Ovary (tissue), 9 donors: ENCODE measurements around the gene CD200R1. TPM values are rescaled to one million over a fixed set of nuclear protein-coding genes. Genes with fewer than 3 reads are reported as not detected.

Experiments used
- DNase-seq, 5 donors: peaks; one replicate each; pipeline ENCODE4 v3.0.0-alpha.2; 2019 to 2020
- H3K27ac ChIP-seq, 2 donors: fragments of 200-600 bp; one replicate each; pipeline versions ENCODE4 v1.5.1 to v1.8.0; 2019 to 2022
- H3K27me3 ChIP-seq: fragments of 200-600 bp; one replicate; pipeline ENCODE4 v1.8.0; 2022
- H3K36me3 ChIP-seq: fragments of 200-600 bp; sonication (generic); one replicate; pipeline ENCODE4 v1.5.1; 2019
- H3K4me1 ChIP-seq: one replicate; pipeline ENCODE4 v1.8.1; 2013; ENCODE audit warnings: mild to moderate bottlenecking, moderate library complexity; ENCODE audit not compliant: insufficient read depth
- H3K4me3 ChIP-seq: fragments of 200-600 bp; sonication (generic); one replicate; pipeline ENCODE4 v1.5.1; 2017
- H3K9me3 ChIP-seq, 2 donors: fragments of 200-600 bp in 1 of 2; sonication (generic) in 1 of 2; one replicate each; pipeline versions ENCODE4 v1.5.1 to v1.8.1; 2013 to 2019; ENCODE audit warnings: mild to moderate bottlenecking in 1 of 2, moderate library complexity in 1 of 2
- EP300 ChIP-seq: sonication (generic); formaldehyde crosslinking; IDR thresholded peaks from one replicate; pipeline ENCODE4 v1.6.1; 2017; ENCODE audit warnings: antibody characterized with exemption
- POLR2A ChIP-seq: fragments of 450-650 bp; IDR thresholded peaks from one replicate; pipeline ENCODE4 v1.6.1; 2017; ENCODE audit warnings: antibody characterized with exemption, mild to moderate bottlenecking, moderate library complexity
- WGBS, 3 donors: extraction: QIAGEN DNeasy Blood & Tissue Kit in 1 of 3; methylation state at CpG; one replicate each; pipeline versions ENCODE4 v1.1.5 to v1.1.7; 2013 to 2017; 5-methylcytosine and 5-hydroxymethylcytosine counted together
- intact Hi-C, 4 donors: fragments of 100-400 bp; cut with DNase I; formaldehyde crosslinking; loops; one replicate each; pipeline versions ENCODE4 v1.11.0 to v1.15.1; 2022 to 2023
- polyA plus RNA-seq, 2 donors: library from polyadenylated mRNA; stranded (reverse); fragments of 200-250 nt in 1 of 2; fragments of 350-450 nt in 1 of 2; fragmentation: Illumina TruSeq in 1 of 2; extraction: RNeasy Lipid Tissue Mini Kit (QIAGEN cat#74804) in 1 of 2; gene quantifications; one replicate each; pipeline ENCODE4 v1.2.3, GENCODE V29; 2013 to 2014
- total RNA-seq, 7 donors: library from RNA; depleted of rRNA in 2 of 7; stranded (reverse); fragments of >200 nt in 2 of 7; fragmentation: NEBNext Ultra II Directional in 3 of 7; extraction: Animal tissue kit (Norgen Biotek cat#: 25700) in 3 of 7; gene quantifications; one replicate each; pipeline versions ENCODE4 v1.1.0 to v1.2.4, GENCODE V29; 2016 to 2023
- TF ChIP-seq, protein P1 (sequence below), 3 donors: fragments of 450-650 bp in 2 of 3; fragments of 200-600 bp in 1 of 3; IDR thresholded peaks; one replicate each; pipeline versions ENCODE4 v1.5.1 to v1.8.0; 2016 to 2022; ENCODE audit warnings: antibody characterized with exemption in 3 of 3, mild to moderate bottlenecking in 1 of 3
- donor health status: DM: no; HTN: no; CAD: no; lungs with moderate emphysema.
- donor health status: DM: no; HTN: no; CAD: no.
- donor health status: Bipolar disorder and iron deficiency.
- donor health status: DM: yes; HTN: yes; CAD: no.
- donor health status: DM: no; HTN: no; CAD: no.
- donor health status: DM: yes; HTN: yes; CAD: no.

Gene CD200R1
- total and polyA plus RNA-seq, 9 donors: 0.11 to 2.8 (median 0.28) TPM

DNA sequence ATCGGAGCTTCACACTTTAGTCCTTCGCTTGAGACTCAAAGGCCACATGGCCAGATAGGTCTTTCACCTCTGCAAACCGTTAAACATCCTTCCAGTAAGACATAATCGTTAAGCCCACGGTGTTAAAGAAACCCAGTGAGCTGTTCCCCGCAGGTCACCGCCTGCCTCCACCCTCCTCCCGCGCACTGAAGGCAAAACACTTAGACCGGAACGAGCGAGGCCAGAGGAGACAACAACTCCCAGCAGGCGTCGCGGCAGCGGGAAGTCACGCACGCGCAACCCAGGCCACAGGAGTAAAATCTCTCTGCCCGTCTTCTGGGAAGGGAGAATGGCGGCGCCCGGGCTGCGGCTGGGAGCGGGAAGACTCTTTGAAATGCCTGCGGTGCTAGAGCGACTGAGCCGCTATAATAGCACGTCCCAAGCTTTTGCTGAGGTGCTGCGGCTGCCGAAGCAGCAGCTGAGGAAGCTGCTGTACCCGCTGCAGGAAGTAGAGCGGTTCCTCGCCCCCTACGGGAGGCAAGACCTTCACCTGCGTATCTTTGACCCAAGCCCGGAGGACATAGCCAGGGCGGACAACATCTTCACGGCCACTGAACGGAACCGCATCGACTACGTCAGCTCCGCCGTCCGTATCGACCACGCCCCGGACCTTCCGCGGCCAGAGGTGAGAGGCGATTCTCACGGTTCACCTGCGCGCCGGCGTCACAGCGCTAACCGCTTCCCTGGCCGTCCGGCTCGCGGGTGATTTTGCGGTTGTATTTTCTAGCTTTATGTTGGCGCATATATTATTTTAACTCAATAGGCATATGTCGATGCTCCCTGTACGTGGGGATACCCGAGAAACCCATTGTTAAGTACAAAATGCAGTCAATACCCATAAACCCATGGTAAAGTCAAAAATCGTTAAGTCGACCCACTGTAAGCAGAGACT lies 16.0 kb upstream of the CD200R1 start, which contains the start of gene GTPBP8:
GTPBP8 (plus strand) TSS at position 313 of the 931 bp plus-strand sequence; CDS start at position 329, 16 bp downstream.
- Histone ChIP-seq H3K36me3 (no peaks in the 10 kb centered on the region), H3K4me3 (peak within 1 kb of the TSS; percentile 91), H3K27ac (peak within 1 kb of the TSS; percentile 65 to 86), H3K4me1 (no peaks in the 10 kb centered on the region), H3K27me3 (no peaks in the 10 kb centered on the region), H3K9me3 (no peaks in the 10 kb centered on the region)
- 1% methylated on average over 65 to 70 of the region's 70 CpGs for WGBS, 3 donors
- DNase-seq: peak; percentile 87 to 93 (median 89)
- TF ChIP-seq, protein P1, sequence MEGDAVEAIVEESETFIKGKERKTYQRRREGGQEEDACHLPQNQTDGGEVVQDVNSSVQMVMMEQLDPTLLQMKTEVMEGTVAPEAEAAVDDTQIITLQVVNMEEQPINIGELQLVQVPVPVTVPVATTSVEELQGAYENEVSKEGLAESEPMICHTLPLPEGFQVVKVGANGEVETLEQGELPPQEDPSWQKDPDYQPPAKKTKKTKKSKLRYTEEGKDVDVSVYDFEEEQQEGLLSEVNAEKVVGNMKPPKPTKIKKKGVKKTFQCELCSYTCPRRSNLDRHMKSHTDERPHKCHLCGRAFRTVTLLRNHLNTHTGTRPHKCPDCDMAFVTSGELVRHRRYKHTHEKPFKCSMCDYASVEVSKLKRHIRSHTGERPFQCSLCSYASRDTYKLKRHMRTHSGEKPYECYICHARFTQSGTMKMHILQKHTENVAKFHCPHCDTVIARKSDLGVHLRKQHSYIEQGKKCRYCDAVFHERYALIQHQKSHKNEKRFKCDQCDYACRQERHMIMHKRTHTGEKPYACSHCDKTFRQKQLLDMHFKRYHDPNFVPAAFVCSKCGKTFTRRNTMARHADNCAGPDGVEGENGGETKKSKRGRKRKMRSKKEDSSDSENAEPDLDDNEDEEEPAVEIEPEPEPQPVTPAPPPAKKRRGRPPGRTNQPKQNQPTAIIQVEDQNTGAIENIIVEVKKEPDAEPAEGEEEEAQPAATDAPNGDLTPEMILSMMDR (IDR thresholded peaks at IDR 0.05): peak in 1 of 3 donors; percentile 27
- peak; percentile 84 for TF ChIP-seq POLR2A
- peak; percentile 27 for TF ChIP-seq EP300
- intact Hi-C loops: no loop called here

DNA sequence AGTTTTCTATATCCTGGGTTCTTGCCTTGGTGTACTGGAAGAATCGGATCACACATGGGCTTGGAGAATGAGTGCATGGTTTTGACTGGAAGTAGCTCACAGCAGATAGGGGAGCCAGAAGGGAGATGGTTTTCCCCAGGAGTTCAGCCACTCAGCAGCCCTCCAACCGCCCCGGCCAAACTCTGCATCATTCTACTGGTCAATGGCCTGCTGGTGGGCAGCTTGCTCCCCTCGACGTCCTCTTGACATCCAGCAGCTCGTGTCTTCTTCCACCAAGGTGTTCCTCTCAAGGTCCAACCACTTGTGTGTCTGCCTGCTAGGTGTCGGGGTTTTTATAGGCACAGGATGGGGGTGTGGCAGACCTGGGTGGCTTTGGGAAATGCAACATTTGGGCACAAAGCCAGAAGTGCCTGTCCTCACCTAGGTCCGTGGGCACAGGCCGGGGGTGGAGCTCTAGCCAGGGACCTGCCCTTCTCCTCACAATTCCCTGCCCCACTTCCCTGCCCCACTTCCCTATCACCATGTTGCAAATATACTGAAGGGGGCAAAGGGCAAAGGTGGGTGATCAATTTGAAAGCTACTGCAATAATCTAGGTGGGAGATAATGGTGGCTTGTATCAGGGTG lies 12.9 kb upstream of the CD200R1 start:
- intact Hi-C loops: loop anchor here in 2 of 4 donors (10.0 kb wide), 2 partner anchors 343 to 403 kb away; partner anchors contain the start of gene CCDC80 (in 1 of the 2)
- Histone ChIP-seq H3K9me3 (no peaks in the 10 kb centered on the region), H3K27me3 (no peaks in the 10 kb centered on the region), H3K4me1 (no peaks in the 10 kb centered on the region), H3K36me3 (no peaks in the 10 kb centered on the region), H3K4me3 (no peak overlapping the region), H3K27ac (no peak overlapping the region)
- no peak for DNase-seq
- TF ChIP-seq EP300 (no peak), POLR2A (no peak)
- TF ChIP-seq, protein P1 (IDR thresholded peaks at IDR 0.05): no peak
- WGBS, 3 donors: 85 to 90% (median 89%) methylated on average over 9 of the region's 9 CpGs

DNA sequence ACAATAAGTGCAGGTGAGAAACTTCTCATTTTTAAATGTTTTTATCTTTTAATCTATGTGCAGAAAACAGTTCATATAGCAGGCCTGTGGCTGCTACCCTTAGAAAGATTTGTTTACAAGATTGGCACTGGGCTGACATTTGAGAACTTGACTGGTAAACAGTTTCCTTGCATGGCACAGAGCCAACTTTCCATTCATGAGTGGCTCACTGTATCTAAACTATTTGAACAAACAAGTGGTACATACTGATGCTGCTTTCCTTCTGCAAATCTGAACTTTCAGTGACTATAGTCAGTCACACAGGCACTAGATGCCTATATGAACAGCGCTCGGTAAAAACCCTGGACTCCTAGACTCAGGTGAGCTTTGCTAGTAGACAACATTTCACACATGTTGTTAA lies 9.6 kb upstream of the CD200R1 start:
- DNase-seq: no peak
- Histone ChIP-seq H3K36me3 (no peaks in the 10 kb centered on the region), H3K4me3 (no peak overlapping the region), H3K9me3 (no peaks in the 10 kb centered on the region), H3K27me3 (no peaks in the 10 kb centered on the region), H3K4me1 (no peaks in the 10 kb centered on the region), H3K27ac (no peak overlapping the region)
- WGBS, 3 donors: 90 to 92% (median 91%) methylated on average over 2 of the region's 2 CpGs
- intact Hi-C loops: loop anchor here in 2 of 4 donors (10.0 kb wide), 2 partner anchors 340 to 400 kb away; partner anchors contain the start of gene CCDC80 (in 1 of the 2)
- TF ChIP-seq EP300 (no peak), POLR2A (no peak)
- TF ChIP-seq, protein P1 (IDR thresholded peaks at IDR 0.05): no peak

DNA sequence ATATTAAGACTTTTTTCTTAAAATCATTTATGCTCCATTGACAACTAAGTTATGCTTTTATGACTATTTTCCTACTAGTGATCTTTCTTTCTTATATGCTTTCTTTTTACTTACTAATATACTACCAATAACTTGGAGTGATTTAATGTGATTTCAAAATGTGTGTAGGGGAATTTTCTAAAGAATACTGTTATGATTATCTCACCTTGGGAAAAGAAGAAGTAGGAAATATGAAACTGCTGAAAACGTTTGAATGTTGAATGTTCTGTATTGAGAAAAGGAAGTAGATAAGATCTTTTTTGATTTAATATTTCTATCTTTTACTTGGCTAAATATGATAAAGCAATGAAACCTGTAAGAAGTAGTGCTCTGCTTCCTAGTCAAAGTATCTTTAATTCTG lies 7.8 kb upstream of the CD200R1 start:
- no peak for TF ChIP-seq POLR2A
- no peak for TF ChIP-seq EP300
- TF ChIP-seq, protein P1 (IDR thresholded peaks at IDR 0.05): no peak
- Histone ChIP-seq H3K9me3 (no peaks in the 10 kb centered on the region), H3K4me3 (no peak overlapping the region), H3K27ac (no peak overlapping the region), H3K4me1 (no peaks in the 10 kb centered on the region), H3K27me3 (no peaks in the 10 kb centered on the region), H3K36me3 (no peaks in the 10 kb centered on the region)
- no peak for DNase-seq
- 16 to 29% (median 20%) methylated on average over 1 of the region's 1 CpG for WGBS, 3 donors
- intact Hi-C loops: loop anchor here in 2 of 4 donors (10.0 kb wide), 2 partner anchors 338 to 398 kb away; partner anchors contain the start of gene CCDC80 (in 1 of the 2)
